Cortex of kidney (tissue), 1 donor: Measurements from ENCODE around the gene PIGU.
"Not testable (repeated sequence)": the region's sequence is repeated elsewhere in the genome, so short reads cannot be mapped to it uniquely, and the experiment has no call there.

ENCODE experiments used
- DNase-seq: peaks from one replicate; lab custom pipeline; 2025; lab: John Stamatoyannopoulos, UW

Gene PIGU

GRCh38 chr20:34532756-34533155 lies 144.1 kb downstream of the PIGU start:
- no peak for DNase-seq

- DNase-seq: no peak
Observed at GRCh38 chr20:34532320-34532719, 144.6 kb downstream of the PIGU start.

GRCh38 chr20:34531608-34532265 lies 145.2 kb downstream of the PIGU start:
- no peak for DNase-seq

- no peak for DNase-seq
Observed at GRCh38 chr20:34530342-34530741, 146.6 kb downstream of the PIGU start.

GRCh38 chr20:34529742-34530141 lies 147.2 kb downstream of the PIGU start:
- no peak for DNase-seq

GRCh38 chr20:34528921-34529297 lies 148.0 kb downstream of the PIGU start:
- DNase-seq: no peak

- DNase-seq: no peak
Observed at GRCh38 chr20:34527016-34527415, 149.9 kb downstream of the PIGU start.

GRCh38 chr20:34526466-34526865 lies 150.4 kb downstream of the PIGU start:
- no peak for DNase-seq

GRCh38 chr20:34525709-34526416 lies 151.0 kb downstream of the PIGU start:
- no peak for DNase-seq

- no peak for DNase-seq
Observed at GRCh38 chr20:34525342-34525708, 151.6 kb downstream of the PIGU start.

- DNase-seq: no peak
Observed at GRCh38 chr20:34524426-34524825, 152.5 kb downstream of the PIGU start.

- no peak for DNase-seq
Observed at GRCh38 chr20:34522969-34523871, 153.7 kb downstream of the PIGU start.

GRCh38 chr20:34519841-34520240 lies 157.1 kb downstream of the PIGU start:
- not testable (repeated sequence) for DNase-seq

GRCh38 chr20:34518863-34519262 lies 158.0 kb downstream of the PIGU start:
- not testable (repeated sequence) for DNase-seq

- DNase-seq: no peak
Observed at GRCh38 chr20:34517114-34517505, 159.8 kb downstream of the PIGU start.

GRCh38 chr20:34516247-34517113 lies 160.4 kb downstream of the PIGU start, which contains the start of gene DYNLRB1:
Gene DYNLRB1, plus strand, starts transcription at chr20:34516422. Its CDS starts 37 bp downstream, at chr20:34516459.
- DNase-seq: peak; percentile 37

GRCh38 chr20:34515484-34516246 lies 161.2 kb downstream of the PIGU start:
- no peak for DNase-seq

- no peak for DNase-seq
Observed at GRCh38 chr20:34514897-34515483, 161.9 kb downstream of the PIGU start.

GRCh38 chr20:34514034-34514433 lies 162.9 kb downstream of the PIGU start:
- DNase-seq: not testable (repeated sequence)

- DNase-seq: no peak
Observed at GRCh38 chr20:34512955-34513419, 163.9 kb downstream of the PIGU start.
